SK-N-SH (cell line): ENCODE results near the gene MGAT4A.

Source experiments
- CTCF ChIP-seq: fragments of 200-600 bp; sonication (generic); IDR thresholded peaks from 2 replicates; pipeline ENCODE4 v1.6.1; 2017; ENCODE audit warnings: antibody characterized with exemption, mild to moderate bottlenecking, moderate library complexity
- ELF1 ChIP-seq: IDR thresholded peaks from 2 replicates; pipeline ENCODE4 v1.4.0; 2012
- EP300 ChIP-seq, 2 experiments: IDR thresholded peaks; 2 replicates each; pipeline versions ENCODE4 v1.4.0 to v1.6.1; 2012; ENCODE audit warnings: borderline replicate concordance in 1 of 2, low read depth in 1 of 2, low read length in 1 of 2
- FOXM1 ChIP-seq: IDR thresholded peaks from 2 replicates; pipeline ENCODE4 v1.4.0; 2012; ENCODE audit warnings: low read depth, mild to moderate bottlenecking
- JUND ChIP-seq: IDR thresholded peaks from 2 replicates; pipeline ENCODE4 v1.4.0; 2012
- NFIC ChIP-seq: IDR thresholded peaks from 2 replicates; pipeline ENCODE4 v1.4.0; 2012; ENCODE audit warnings: borderline replicate concordance
- NRF1 ChIP-seq: IDR thresholded peaks from 2 replicates; pipeline ENCODE4 v1.6.1; 2012; ENCODE audit warnings: low read depth, mild to moderate bottlenecking, low read length
- POLR2AphosphoS5 ChIP-seq: IDR thresholded peaks from 2 replicates; pipeline ENCODE4 v1.6.1; 2012; ENCODE audit warnings: low read depth, low read length
- REST ChIP-seq: IDR thresholded peaks from 2 replicates; pipeline ENCODE4 v1.6.1; 2012; ENCODE audit warnings: mild to moderate bottlenecking, low read depth, low read length, moderate library complexity
- RFX5 ChIP-seq: IDR thresholded peaks from 2 replicates; pipeline ENCODE4 v1.6.1; 2012; ENCODE audit warnings: mild to moderate bottlenecking, improper control_type of control experiment, low read length
- YY1 ChIP-seq: IDR thresholded peaks from 2 replicates; pipeline ENCODE4 v1.4.0; 2012; ENCODE audit warnings: low read depth, mild to moderate bottlenecking

GRCh38 chr2:98726205-98726604 lies 4.7 kb downstream of the MGAT4A start:
- TF ChIP-seq CTCF (no peak), ELF1 (no peak), REST (no peak), EP300 (IDR thresholded peaks at IDR 0.05; ENCODE audit: borderline replicate concordance in 1 of 2, low read depth in 1 of 2, low read length in 1 of 2) (no peak), RFX5 (no peak), JUND (no peak), NRF1 (no peak), FOXM1 (no peak), POLR2AphosphoS5 (no peak), NFIC (no peak), YY1 (no peak)
